Hepatocyte (in vitro differentiated cells): ENCODE data around the gene ASTN2.

Source experiments
- EZH2 ChIP-seq: fragments of 200-600 bp; sonication (generic); IDR thresholded peaks from 2 replicates; pipeline ENCODE4 v1.6.1; 2016; ENCODE audit warnings: antibody characterized with exemption, mild to moderate bottlenecking, borderline replicate concordance
- TF ChIP-seq, protein P1 (sequence below): fragments of 200-600 bp; sonication (generic); IDR thresholded peaks from 2 replicates; pipeline ENCODE4 v1.5.1; 2016; ENCODE audit warnings: antibody characterized with exemption, mild to moderate bottlenecking; ENCODE audit not compliant: poor library complexity

GRCh38 chr9:117400171-117400570, 14.7 kb downstream of the ASTN2 start:
- TF ChIP-seq, protein P1, sequence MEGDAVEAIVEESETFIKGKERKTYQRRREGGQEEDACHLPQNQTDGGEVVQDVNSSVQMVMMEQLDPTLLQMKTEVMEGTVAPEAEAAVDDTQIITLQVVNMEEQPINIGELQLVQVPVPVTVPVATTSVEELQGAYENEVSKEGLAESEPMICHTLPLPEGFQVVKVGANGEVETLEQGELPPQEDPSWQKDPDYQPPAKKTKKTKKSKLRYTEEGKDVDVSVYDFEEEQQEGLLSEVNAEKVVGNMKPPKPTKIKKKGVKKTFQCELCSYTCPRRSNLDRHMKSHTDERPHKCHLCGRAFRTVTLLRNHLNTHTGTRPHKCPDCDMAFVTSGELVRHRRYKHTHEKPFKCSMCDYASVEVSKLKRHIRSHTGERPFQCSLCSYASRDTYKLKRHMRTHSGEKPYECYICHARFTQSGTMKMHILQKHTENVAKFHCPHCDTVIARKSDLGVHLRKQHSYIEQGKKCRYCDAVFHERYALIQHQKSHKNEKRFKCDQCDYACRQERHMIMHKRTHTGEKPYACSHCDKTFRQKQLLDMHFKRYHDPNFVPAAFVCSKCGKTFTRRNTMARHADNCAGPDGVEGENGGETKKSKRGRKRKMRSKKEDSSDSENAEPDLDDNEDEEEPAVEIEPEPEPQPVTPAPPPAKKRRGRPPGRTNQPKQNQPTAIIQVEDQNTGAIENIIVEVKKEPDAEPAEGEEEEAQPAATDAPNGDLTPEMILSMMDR: no peak
- TF ChIP-seq EZH2: no peak
